A549 treated with Mapracorat at 1 μM for 4 hours (cell line): ENCODE data around the gene SUMO3. TPM values are rescaled to one million over a fixed set of nuclear protein-coding genes. Genes with fewer than 3 reads are reported as not detected.

Experiments
- total RNA-seq: library from RNA; stranded (reverse); fragments of 200-300 nt; extraction: Qiagen RNA extraction; gene quantifications from 5 replicates; pipeline ENCODE4 v1.2.3, GENCODE V29; 2022

Gene SUMO3
- 58.7 to 71.6 TPM (median 69.0 TPM) in 5 replicates for total RNA-seq

DNA sequence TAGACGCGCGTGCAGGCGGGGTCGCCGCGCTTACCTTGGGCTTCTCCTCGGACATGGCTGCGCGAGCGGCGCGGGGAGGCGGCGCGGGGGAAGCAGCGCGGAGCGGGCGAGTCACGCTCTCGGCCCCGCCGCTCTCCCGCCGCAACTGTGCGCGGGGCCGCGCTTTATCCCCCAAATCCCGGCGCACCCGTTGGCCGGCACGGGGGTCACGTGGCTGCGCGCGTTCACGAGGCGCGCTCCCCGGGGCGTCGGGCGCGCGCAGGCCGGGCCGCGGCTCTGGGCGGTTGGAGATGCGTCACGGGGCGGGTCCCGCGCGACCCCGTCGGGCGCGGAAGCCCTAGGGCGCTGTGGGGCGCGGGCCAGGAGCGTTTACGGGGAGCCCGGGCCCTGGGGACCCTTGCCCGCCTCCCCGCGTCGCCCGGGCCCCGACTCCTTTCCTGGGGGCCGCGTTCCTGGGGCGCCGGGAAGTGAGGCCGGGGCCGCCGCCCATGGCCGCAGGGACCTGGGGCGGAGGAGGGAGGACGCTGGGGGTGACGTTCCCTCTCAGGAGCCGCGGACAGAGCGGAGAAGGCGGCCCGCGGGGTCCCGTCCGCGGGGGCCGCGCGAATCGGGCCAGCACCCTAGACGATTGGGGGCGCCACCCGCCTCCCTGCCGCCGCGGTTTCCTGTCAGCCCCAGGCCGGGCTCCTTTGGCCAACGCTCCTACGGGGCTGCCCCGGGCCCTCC is at the start of gene SUMO3:
TSS of gene SUMO3 (minus strand) at position 149 of the 726 bp plus-strand sequence. CDS start at position 55, 94 bp downstream.

DNA sequence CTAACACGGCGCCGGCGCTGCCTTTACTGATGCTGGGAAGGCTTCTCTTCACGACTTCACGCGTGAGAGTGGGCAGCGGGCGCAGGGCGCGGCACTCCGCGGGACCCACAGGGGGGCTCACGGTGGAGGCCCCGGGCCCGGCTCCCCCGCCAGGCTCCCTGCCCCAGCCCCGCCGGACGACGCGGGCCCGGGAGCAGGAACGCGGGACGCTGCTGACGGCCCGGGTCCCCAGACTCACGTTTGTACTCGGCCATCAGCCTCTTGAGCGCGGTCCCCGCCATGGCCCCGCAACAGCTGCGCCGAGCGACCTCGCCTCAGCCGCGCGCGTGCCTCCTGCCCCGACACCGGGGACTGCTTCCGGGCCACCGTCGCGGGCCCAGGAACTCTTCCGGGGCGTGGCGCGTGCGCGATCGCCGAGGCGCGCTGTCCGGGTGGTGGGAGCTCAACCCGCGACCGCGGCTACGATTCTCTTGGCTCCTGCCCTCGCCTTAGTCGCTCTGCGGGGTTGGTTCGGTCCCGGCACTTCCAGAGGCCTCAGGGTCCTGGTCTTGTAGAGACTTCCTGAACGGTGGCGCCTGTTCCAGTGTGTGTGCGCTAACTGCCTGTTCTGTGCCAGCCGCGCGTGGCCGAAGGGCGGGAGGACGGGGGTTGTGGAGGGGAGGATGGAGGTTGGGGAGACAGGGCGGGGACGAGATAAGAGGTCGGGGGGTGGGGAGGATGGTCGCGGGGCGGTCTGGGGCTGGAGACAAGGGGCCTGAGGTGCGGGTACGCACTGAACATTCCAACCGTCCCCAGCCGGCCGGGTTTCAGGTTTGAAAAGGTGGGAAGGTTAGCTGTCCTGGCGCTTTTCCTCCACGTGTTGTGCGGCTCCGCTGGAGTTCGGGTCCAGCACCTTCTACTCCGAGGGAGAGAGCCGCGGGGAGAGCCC is 16.1 kb downstream of the SUMO3 start, which contains the start of gene UBE2G2:
TSS of gene UBE2G2 (minus strand) at position 353 of the 928 bp plus-strand sequence. CDS start at position 281, 72 bp downstream.

Other genes with a start within 250 kb of the SUMO3 start
- not detected in 5 replicates for gene KRTAP10-4, start 244.3 kb downstream of the SUMO3 start, total RNA-seq
- not detected in 5 replicates for gene KRTAP10-5, start 237.5 kb downstream of the SUMO3 start, total RNA-seq
- not detected in 5 replicates for gene KRTAP10-6, start 225.6 kb downstream of the SUMO3 start, total RNA-seq
- gene KRTAP10-7, start 217.5 kb downstream of the SUMO3 start, total RNA-seq: not detected in 5 replicates
- not detected in 5 replicates for gene KRTAP10-8, start 206.0 kb downstream of the SUMO3 start, total RNA-seq
- not detected in 5 replicates for gene KRTAP10-9, start 191.0 kb downstream of the SUMO3 start, total RNA-seq
- gene KRTAP10-10, start 180.7 kb downstream of the SUMO3 start, total RNA-seq: not detected in 5 replicates
- gene KRTAP10-11, start 171.6 kb downstream of the SUMO3 start, total RNA-seq: not detected in 5 replicates
- gene KRTAP12-4, start 163.4 kb downstream of the SUMO3 start, total RNA-seq: not detected in 5 replicates
- gene KRTAP12-3, start 160.1 kb downstream of the SUMO3 start, total RNA-seq: not detected in 5 replicates
- not detected in 5 replicates for gene KRTAP12-2, start 151.1 kb downstream of the SUMO3 start, total RNA-seq
- gene KRTAP12-1, start 135.9 kb downstream of the SUMO3 start, total RNA-seq: not detected in 5 replicates
- not detected in 5 replicates for gene KRTAP10-12, start 120.9 kb downstream of the SUMO3 start, total RNA-seq
- not detected in 5 replicates for gene TSPEAR, start 106.5 kb downstream of the SUMO3 start, total RNA-seq
- gene UBE2G2, start 16.2 kb downstream of the SUMO3 start, total RNA-seq: 29.4 to 38.6 TPM (median 32.5 TPM) in 5 replicates
- 86.5 to 99.6 TPM (median 97.4 TPM) in 5 replicates for gene PTTG1IP, start 55.6 kb upstream of the SUMO3 start, total RNA-seq
- gene ITGB2, start 102.8 kb upstream of the SUMO3 start, total RNA-seq: 0.55 to 0.99 TPM (median 0.76 TPM) in 5 replicates
- 42.4 to 61.8 TPM (median 56.3 TPM) in 5 replicates for gene SLX9, start 122.0 kb upstream of the SUMO3 start, total RNA-seq